T-cell (primary cell): ENCODE measurements around the gene NXPH2. TPM values are rescaled to one million over a fixed set of nuclear protein-coding genes. Genes with fewer than 3 reads are reported as not detected.

Experiments
- ATAC-seq, 4 experiments: fragments of 200-7000 bp in 3 of 4; fragments of 150-1000 bp in 1 of 4; cut with Tn5 transposase; replicated peaks in 1 of 4; 1 replicate in 3 of 4; 2 replicates in 1 of 4; pipeline ENCODE4 v1.10.0; 2021; ENCODE audit warnings: moderate library complexity in 3 of 4, mild to moderate bottlenecking in 2 of 4, moderate number of reproducible peaks in 1 of 4
- CTCF ChIA-PET, 2 donors: fragments of 300-600 bp; sonication (Branson Sonifier 250); formaldehyde crosslinking; loops; one replicate each; lab custom pipeline; 2022; ENCODE audit warnings: antibody characterized with exemption in 2 of 2; lab: Charles Lee
- POLR2A ChIA-PET, 2 donors: fragments of 300-600 bp; sonication (Branson Sonifier 250); formaldehyde crosslinking; loops; one replicate each; lab custom pipeline; 2022; ENCODE audit warnings: antibody characterized with exemption in 2 of 2; lab: Charles Lee
- DNase-seq, 35 experiments: peaks; one replicate each; pipeline versions ENCODE4 v3.0.0 to v3.0.0-alpha.2; 2013 to 2023
- H3K27ac ChIP-seq: one replicate; pipeline ENCODE4 v1.5.1; 2013; ENCODE audit warnings: low read length
- H3K27me3 ChIP-seq, 2 experiments: replicated peaks in 1 of 2; 1 replicate in 1 of 2; 2 replicates in 1 of 2; pipeline versions ENCODE4 v1.6.1 to v1.7.0; 2013; ENCODE audit warnings: low read length in 1 of 2, mixed read lengths in 1 of 2; ENCODE audit not compliant: control insufficient read depth in 2 of 2, insufficient read depth in 2 of 2; ENCODE audit errors: extremely low read depth in 1 of 2
- H3K36me3 ChIP-seq, 2 donors: 1 replicate in 1 of 2; 2 replicates in 1 of 2; pipeline versions ENCODE4 v1.6.1 to v1.7.0; 2013; ENCODE audit warnings: low read length in 1 of 2; ENCODE audit not compliant: control insufficient read depth in 2 of 2, insufficient read depth in 1 of 2; ENCODE audit errors: extremely low read depth in 1 of 2
- H3K4me1 ChIP-seq, 2 experiments: 1 replicate in 1 of 2; 2 replicates in 1 of 2; pipeline versions ENCODE4 v1.6.1 to v1.7.0; 2013; ENCODE audit warnings: low read length in 2 of 2, mixed read lengths in 1 of 2; ENCODE audit not compliant: insufficient read depth in 2 of 2, control insufficient read depth in 1 of 2; ENCODE audit errors: extremely low read depth in 1 of 2
- H3K4me3 ChIP-seq, 2 donors: 1 replicate in 1 of 2; 2 replicates in 1 of 2; pipeline versions ENCODE4 v1.5.1 to v1.7.0; 2013; ENCODE audit warnings: mild to moderate bottlenecking in 2 of 2, low read length in 1 of 2, moderate library complexity in 1 of 2; ENCODE audit not compliant: control insufficient read depth in 1 of 2; ENCODE audit errors: extremely low read depth in 1 of 2
- H3K9me3 ChIP-seq: 2 replicates; pipeline ENCODE4 v1.7.0; 2013
- H3K27ac Mint-ChIP-seq, 2 donors: one replicate each; pipeline ENCODE4 v1.8.0; 2020 to 2021; ENCODE audit warnings: mild to moderate bottlenecking in 2 of 2, mixed read lengths in 2 of 2
- H3K27me3 Mint-ChIP-seq, 2 donors: one replicate each; pipeline ENCODE4 v1.8.0; 2021 to 2022; ENCODE audit warnings: mixed read lengths in 2 of 2
- H3K36me3 Mint-ChIP-seq: one replicate; pipeline ENCODE4 v1.8.0; 2021; ENCODE audit warnings: mixed read lengths
- H3K4me1 Mint-ChIP-seq, 3 donors: one replicate each; pipeline ENCODE4 v1.8.0; 2020 to 2022; ENCODE audit warnings: mixed read lengths in 3 of 3, mild to moderate bottlenecking in 1 of 3
- H3K4me3 Mint-ChIP-seq, 3 donors: one replicate each; pipeline ENCODE4 v1.8.0; 2020 to 2022; ENCODE audit warnings: mild to moderate bottlenecking in 3 of 3, mixed read lengths in 3 of 3, moderate library complexity in 3 of 3
- H3K9me3 Mint-ChIP-seq, 3 donors: one replicate each; pipeline ENCODE4 v1.8.0; 2020 to 2022; ENCODE audit warnings: mixed read lengths in 3 of 3
- WGBS: methylation state at CpG from one replicate; pipeline ENCODE4 v1.1.5; 2013; ENCODE audit warnings: missing lambda C conversion rate; ENCODE audit not compliant: insufficient coverage; 5-methylcytosine and 5-hydroxymethylcytosine counted together
- total RNA-seq, 35 experiments: library from RNA in 6 of 35; stranded (reverse) in 6 of 35; fragments of 120-200 nt in 1 of 35; gene quantifications; one replicate each; pipeline versions ENCODE4 v1.2.1 to v1.2.4 and lab custom pipeline; 2013 to 2026

NXPH2 gene
- total RNA-seq, 5 donors from 2014 or later (not counting 1 experiment from before 2014, with no cell fraction given): not detected

DNA sequence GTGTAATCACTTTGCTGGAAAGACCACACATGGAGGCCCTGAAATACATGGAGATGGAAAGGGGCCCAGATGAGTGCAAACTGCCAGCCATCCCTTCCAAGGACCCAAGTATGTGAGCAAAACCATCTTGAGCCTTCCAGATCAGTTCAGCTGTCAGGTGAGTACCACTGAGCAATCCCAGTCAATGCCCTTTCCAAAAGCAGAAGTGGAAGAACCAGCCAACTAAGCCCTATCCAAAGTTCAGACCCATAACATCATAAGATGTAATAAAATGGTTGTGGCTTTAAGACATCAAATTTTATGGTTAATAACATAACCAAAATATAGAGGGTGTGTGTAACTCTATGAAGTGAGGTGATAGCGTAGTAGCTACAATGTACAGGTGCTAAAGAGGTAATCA, 88.5 kb downstream of the NXPH2 start:
- H3K36me3 Mint-ChIP-seq: no peaks in the 10 kb centered on the region
- H3K27ac ChIP-seq: no peak overlapping the region
- peaks cover 10 to 17% (median 14%) of the 10 kb centered on the region in 3 donors for H3K4me1 Mint-ChIP-seq
- peaks cover 0 to 3% of the 10 kb centered on the region in 2 donors for H3K27me3 Mint-ChIP-seq
- H3K27ac Mint-ChIP-seq: no peak overlapping the region
- no CpG with 5 or more reads among the region's 1 CpG for WGBS
- H3K4me3 Mint-ChIP-seq: no peak overlapping the region
- DNase-seq (no peak), ATAC-seq (no peak)
- no peaks in the 10 kb centered on the region for H3K9me3 Mint-ChIP-seq
- ChIA-PET POLR2A (no interaction called here), CTCF (no interaction called here)
- H3K27me3 ChIP-seq: no peaks in the 10 kb centered on the region
- no peaks in the 10 kb centered on the region for H3K36me3 ChIP-seq
- no peaks in the 10 kb centered on the region for H3K4me1 ChIP-seq
- H3K9me3 ChIP-seq: no peaks in the 10 kb centered on the region
- no peak overlapping the region for H3K4me3 ChIP-seq

DNA sequence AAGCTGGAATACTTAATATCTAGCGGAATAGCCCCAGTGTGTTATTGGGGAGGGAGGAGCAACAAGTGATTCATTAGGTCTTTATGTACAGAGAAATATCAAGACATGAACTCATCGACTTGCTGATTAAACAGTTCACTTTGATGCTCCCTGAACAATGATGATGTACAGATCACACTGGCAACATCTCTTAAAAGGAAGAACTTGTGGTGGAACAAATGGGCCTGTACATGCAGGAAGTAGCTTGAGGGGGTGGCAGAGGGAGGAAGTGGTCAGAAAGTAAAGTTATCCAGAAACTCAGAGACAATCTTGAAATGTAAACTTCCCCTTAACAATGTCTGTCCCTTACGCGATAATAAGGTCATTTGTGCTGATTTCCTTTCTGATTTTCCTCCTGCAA, 90.5 kb downstream of the NXPH2 start:
- 43% methylated on average over 3 of the region's 4 CpGs for WGBS
- ChIA-PET CTCF (no interaction called here), POLR2A (no interaction called here)
- no peaks in the 10 kb centered on the region for H3K36me3 ChIP-seq
- DNase-seq (peak in 4 of 35 experiments; percentile 1 to 8 (median 4)), ATAC-seq (peak in 3 of 4 experiments; percentile 48 to 75 (median 70))
- no peaks in the 10 kb centered on the region for H3K36me3 Mint-ChIP-seq
- H3K4me3 ChIP-seq: no peak overlapping the region
- H3K4me3 Mint-ChIP-seq: peak overlapping the region in 1 of 3 donors; percentile 7
- no peaks in the 10 kb centered on the region for H3K4me1 ChIP-seq
- peaks cover 10 to 17% (median 14%) of the 10 kb centered on the region in 3 donors for H3K4me1 Mint-ChIP-seq
- peaks cover 0 to 3% of the 10 kb centered on the region in 2 donors for H3K27me3 Mint-ChIP-seq
- no peak overlapping the region for H3K27ac Mint-ChIP-seq
- no peaks in the 10 kb centered on the region for H3K9me3 ChIP-seq
- H3K27ac ChIP-seq: no peak overlapping the region
- H3K9me3 Mint-ChIP-seq: no peaks in the 10 kb centered on the region
- H3K27me3 ChIP-seq: no peaks in the 10 kb centered on the region

DNA sequence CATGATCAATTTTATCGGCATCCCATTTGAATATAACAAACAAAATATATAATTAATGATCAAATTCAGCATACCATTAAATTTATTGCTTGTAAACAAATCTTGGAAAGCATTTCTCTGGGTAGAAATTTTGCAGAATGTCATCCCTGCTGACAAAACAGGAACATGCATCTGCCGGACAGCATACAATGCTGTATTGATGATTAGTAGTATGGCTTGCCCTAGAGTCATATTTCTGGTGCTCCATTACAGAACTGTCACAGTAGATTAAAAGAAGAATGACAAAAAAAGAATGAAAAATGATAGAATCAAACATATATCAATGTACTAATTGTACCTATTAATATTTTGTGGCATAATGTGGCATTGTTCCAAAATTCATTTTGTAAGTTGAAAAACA, 98.0 kb downstream of the NXPH2 start:
- Histone ChIP-seq H3K4me3 (no peak overlapping the region), H3K4me1 (no peaks in the 10 kb centered on the region), H3K27me3 (no peaks in the 10 kb centered on the region), H3K9me3 (no peaks in the 10 kb centered on the region), H3K36me3 (no peaks in the 10 kb centered on the region), H3K27ac (no peak overlapping the region)
- CTCF ChIA-PET: no interaction called here
- Mint-ChIP-seq H3K36me3 (no peaks in the 10 kb centered on the region), H3K27ac (no peak overlapping the region), H3K27me3 (peaks cover 0 to 11% of the 10 kb centered on the region in 2 donors), H3K4me3 (no peak overlapping the region), H3K9me3 (no peaks in the 10 kb centered on the region), H3K4me1 (no peaks in the 10 kb centered on the region)
- 67% methylated on average over 1 of the region's 2 CpGs for WGBS
- POLR2A ChIA-PET: no interaction called here
- ATAC-seq: no peak
- DNase-seq: no peak

GRCh38 chr2:138677221-138677620, 103.0 kb downstream of the NXPH2 start:
- Histone ChIP-seq H3K4me3 (no peak overlapping the region), H3K36me3 (no peaks in the 10 kb centered on the region), H3K27me3 (no peaks in the 10 kb centered on the region), H3K4me1 (no peaks in the 10 kb centered on the region), H3K27ac (no peak overlapping the region), H3K9me3 (no peaks in the 10 kb centered on the region)
- POLR2A ChIA-PET: no interaction called here
- no peak overlapping the region for H3K4me3 Mint-ChIP-seq
- ATAC-seq (no peak), DNase-seq (no peak)
- peaks cover 0 to 17% of the 10 kb centered on the region in 2 donors for H3K27me3 Mint-ChIP-seq
- no peaks in the 10 kb centered on the region for H3K4me1 Mint-ChIP-seq
- no peak overlapping the region for H3K27ac Mint-ChIP-seq
- WGBS: no CpG with 5 or more reads among the region's 1 CpG
- no peaks in the 10 kb centered on the region for H3K36me3 Mint-ChIP-seq
- CTCF ChIA-PET: no interaction called here
- no peaks in the 10 kb centered on the region for H3K9me3 Mint-ChIP-seq

- ChIA-PET CTCF (no interaction called here), POLR2A (no interaction called here)
- DNase-seq (no peak), ATAC-seq (no peak)
- Histone ChIP-seq H3K4me1 (no peaks in the 10 kb centered on the region), H3K27ac (no peak overlapping the region), H3K9me3 (no peaks in the 10 kb centered on the region), H3K27me3 (no peaks in the 10 kb centered on the region), H3K4me3 (no peak overlapping the region), H3K36me3 (no peaks in the 10 kb centered on the region)
- no peaks in the 10 kb centered on the region for H3K36me3 Mint-ChIP-seq
- H3K27ac Mint-ChIP-seq: no peak overlapping the region
- H3K4me1 Mint-ChIP-seq: no peaks in the 10 kb centered on the region
- H3K9me3 Mint-ChIP-seq: no peaks in the 10 kb centered on the region
- no CpG with 5 or more reads among the region's 2 CpGs for WGBS
- H3K4me3 Mint-ChIP-seq: no peak overlapping the region
- H3K27me3 Mint-ChIP-seq: peaks cover 0 to 17% of the 10 kb centered on the region in 2 donors
Observed at GRCh38 chr2:138676619-138677021, 103.6 kb downstream of the NXPH2 start.

- Histone ChIP-seq H3K9me3 (no peaks in the 10 kb centered on the region), H3K36me3 (no peaks in the 10 kb centered on the region), H3K27ac (no peak overlapping the region), H3K27me3 (no peaks in the 10 kb centered on the region), H3K4me3 (no peak overlapping the region), H3K4me1 (no peaks in the 10 kb centered on the region)
- ATAC-seq (no peak), DNase-seq (no peak)
- no peak overlapping the region for H3K4me3 Mint-ChIP-seq
- WGBS: 100% methylated on average over 2 of the region's 10 CpGs
- peaks cover 0 to 2% of the 10 kb centered on the region in 2 donors for H3K27me3 Mint-ChIP-seq
- H3K4me1 Mint-ChIP-seq: no peaks in the 10 kb centered on the region
- ChIA-PET CTCF (no interaction called here), POLR2A (no interaction called here)
- no peaks in the 10 kb centered on the region for H3K36me3 Mint-ChIP-seq
- H3K9me3 Mint-ChIP-seq: no peaks in the 10 kb centered on the region
- H3K27ac Mint-ChIP-seq: no peak overlapping the region
Observed at GRCh38 chr2:138671566-138671965, 108.6 kb downstream of the NXPH2 start.

DNA sequence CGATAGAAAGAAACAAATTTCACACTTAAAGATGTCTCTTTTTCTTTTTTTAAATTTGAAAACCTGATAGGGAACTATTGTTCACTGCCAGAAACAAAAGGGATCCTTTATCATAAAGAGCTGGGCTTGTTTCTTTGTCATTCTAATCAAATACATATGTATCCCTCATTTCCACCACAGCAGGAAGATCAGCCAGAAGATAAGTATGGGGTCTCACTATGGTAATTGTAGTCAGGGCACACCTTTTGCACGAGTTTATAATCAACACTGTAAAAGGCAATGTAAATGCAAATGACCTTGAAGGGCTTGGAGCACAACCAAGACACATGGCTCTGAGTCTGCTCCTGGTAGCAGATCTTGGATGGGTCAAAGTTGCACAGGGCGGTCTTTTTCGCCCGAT, 109.5 kb downstream of the NXPH2 start:
- Histone ChIP-seq H3K4me1 (no peaks in the 10 kb centered on the region), H3K9me3 (no peaks in the 10 kb centered on the region), H3K27ac (no peak overlapping the region), H3K4me3 (no peak overlapping the region), H3K27me3 (no peaks in the 10 kb centered on the region), H3K36me3 (no peaks in the 10 kb centered on the region)
- DNase-seq: no peak
- ChIA-PET CTCF (no interaction called here), POLR2A (no interaction called here)
- Mint-ChIP-seq H3K27ac (no peak overlapping the region), H3K4me1 (no peaks in the 10 kb centered on the region), H3K4me3 (no peak overlapping the region), H3K27me3 (no peaks in the 10 kb centered on the region), H3K36me3 (no peaks in the 10 kb centered on the region), H3K9me3 (no peaks in the 10 kb centered on the region)
- 43% methylated on average over 1 of the region's 5 CpGs for WGBS
- ATAC-seq: no peak
